ENCODE data around the gene LARP6.
"Not testable (repeated sequence)": the region's sequence is repeated elsewhere in the genome, so short reads cannot be mapped to it uniquely, and the experiment has no call there.

The LARP6 gene

DNA sequence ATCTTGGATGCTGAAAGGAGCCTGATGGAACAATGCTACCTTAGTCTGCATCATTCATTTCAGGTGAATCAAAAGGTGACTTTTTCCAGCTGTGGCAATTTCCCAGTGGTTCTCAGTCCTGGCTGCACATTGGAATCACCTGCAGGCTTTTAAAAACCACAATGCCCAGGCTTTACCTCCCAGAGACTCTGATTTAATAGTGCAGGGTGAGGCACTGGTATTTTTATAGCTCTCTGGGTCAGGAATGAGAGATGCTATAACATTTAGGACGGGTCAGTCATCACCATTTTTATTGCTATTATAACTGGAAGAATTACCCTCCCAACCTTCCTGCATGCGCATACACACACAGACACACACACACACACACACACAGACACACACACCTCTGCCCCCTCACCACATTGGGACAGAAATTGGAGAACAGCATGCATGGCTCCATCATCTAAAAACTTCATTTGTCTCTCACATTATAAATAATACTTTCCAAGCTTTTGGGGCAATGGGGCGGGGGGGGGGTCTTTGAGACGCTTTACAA, 41.1 kb downstream of the LARP6 start:
- Histone ChIP-seq H3K4me3 (ENCODE audit: low read depth, low read length) (no peak overlapping the region), H3K36me3 (replicated peaks) (no peaks in the 10 kb centered on the region), H3K27me3 (replicated peaks) (no peaks in the 10 kb centered on the region), H3K27ac (no peak overlapping the region)
- in situ Hi-C loops (cut with HindIII; ENCODE audit: low pct_ligation_motif_present, low sequenced_read_pairs), result no loop called here
- DNase-seq, result no peak
- no peak for TF ChIP-seq CTCF (IDR thresholded peaks at IDR 0.05; ENCODE audit: low read depth, low read length, missing control alignments)

- H3K27me3 ChIP-seq (replicated peaks), result no peaks in the 10 kb centered on the region
- no peak for DNase-seq
- no peaks in the 10 kb centered on the region for H3K36me3 ChIP-seq (replicated peaks)
- H3K4me3 ChIP-seq (ENCODE audit: low read depth, low read length), result no peak overlapping the region
- no peak overlapping the region for H3K27ac ChIP-seq
- TF ChIP-seq CTCF (IDR thresholded peaks at IDR 0.05; ENCODE audit: low read depth, low read length, missing control alignments), result no peak
- in situ Hi-C loops (cut with HindIII; ENCODE audit: low pct_ligation_motif_present, low sequenced_read_pairs), result no loop called here
Measured at GRCh38 chr15:70810916-70811578, 42.9 kb downstream of the LARP6 start.

DNA sequence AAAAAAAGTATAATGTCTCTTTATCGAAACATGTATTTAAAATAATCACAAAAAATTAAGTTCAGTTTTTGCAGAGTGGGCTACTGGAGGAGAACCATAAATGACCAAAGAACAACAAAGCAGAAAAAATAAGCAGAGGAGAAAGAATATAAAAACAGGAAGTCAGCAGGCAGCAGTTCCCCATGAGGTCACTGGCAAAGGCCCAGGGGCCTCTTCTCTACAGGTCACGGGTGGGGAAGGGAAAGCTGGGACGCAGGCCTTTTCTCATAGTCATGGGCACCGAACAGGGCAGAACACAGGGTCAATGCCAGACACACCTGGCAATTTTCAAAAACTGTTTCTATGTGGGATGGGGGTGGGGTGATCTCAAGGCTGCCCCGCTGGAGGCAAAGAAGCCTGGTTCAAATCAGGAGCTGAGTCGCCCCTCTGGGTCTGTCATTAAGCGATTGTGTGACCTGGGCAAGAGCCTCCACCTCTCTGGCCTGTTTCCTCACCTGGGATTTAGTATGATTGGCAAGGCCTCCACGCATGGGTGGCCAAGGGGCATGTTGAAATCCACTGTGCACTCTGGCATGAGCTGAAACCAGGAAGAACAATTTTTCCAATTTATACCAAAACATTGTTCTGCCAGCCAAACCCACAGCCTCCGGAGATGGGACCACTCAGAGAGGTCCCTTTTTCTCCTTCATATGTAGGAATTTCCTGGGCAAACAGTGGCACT, 46.8 kb downstream of the LARP6 start:
- TF ChIP-seq CTCF (IDR thresholded peaks at IDR 0.05; ENCODE audit: low read depth, low read length, missing control alignments), result no peak
- H3K36me3 ChIP-seq (replicated peaks), result no peaks in the 10 kb centered on the region
- no peaks in the 10 kb centered on the region for H3K27me3 ChIP-seq (replicated peaks)
- in situ Hi-C loops (cut with HindIII; ENCODE audit: low pct_ligation_motif_present, low sequenced_read_pairs), result no loop called here
- H3K4me3 ChIP-seq (ENCODE audit: low read depth, low read length), result no peak overlapping the region
- no peak for DNase-seq
- H3K27ac ChIP-seq, result peak overlapping the region; percentile 64

- H3K27ac ChIP-seq; H3K4me3 ChIP-seq (ENCODE audit: low read depth, low read length); H3K36me3 ChIP-seq (replicated peaks); in situ Hi-C loops (cut with HindIII; ENCODE audit: low pct_ligation_motif_present, low sequenced_read_pairs); H3K27me3 ChIP-seq (replicated peaks); DNase-seq: not testable (repeated sequence)
Measured at GRCh38 chr15:70804388-70804787, 49.6 kb downstream of the LARP6 start.

DNA sequence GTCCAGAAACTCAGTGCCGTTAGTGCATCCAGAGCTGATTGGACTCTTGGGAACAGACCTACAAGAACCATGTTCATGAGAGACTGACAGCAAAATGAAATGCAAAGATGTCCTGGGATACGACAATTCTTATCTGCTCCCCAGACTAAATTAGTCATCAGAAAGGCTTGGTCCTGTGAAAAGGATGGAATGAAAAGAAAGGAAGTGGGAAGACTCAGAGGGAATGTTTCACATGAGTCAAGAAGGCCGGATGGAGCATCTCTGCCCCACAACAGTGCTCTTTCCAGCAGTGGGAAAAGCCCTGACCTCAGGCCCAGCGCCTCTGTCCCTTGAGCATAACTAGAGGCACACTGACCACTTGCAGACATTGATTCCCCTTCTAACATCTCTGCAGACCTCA, 51.3 kb downstream of the LARP6 start:
- Histone ChIP-seq H3K4me3 (ENCODE audit: low read depth, low read length) (no peak overlapping the region), H3K27me3 (replicated peaks) (no peaks in the 10 kb centered on the region), H3K36me3 (replicated peaks) (no peaks in the 10 kb centered on the region), H3K27ac (peak overlapping the region; percentile 88)
- TF ChIP-seq CTCF (IDR thresholded peaks at IDR 0.05; ENCODE audit: low read depth, low read length, missing control alignments), result no peak
- in situ Hi-C loops (cut with HindIII; ENCODE audit: low pct_ligation_motif_present, low sequenced_read_pairs), result no loop called here
- DNase-seq, result peak; percentile 73

DNA sequence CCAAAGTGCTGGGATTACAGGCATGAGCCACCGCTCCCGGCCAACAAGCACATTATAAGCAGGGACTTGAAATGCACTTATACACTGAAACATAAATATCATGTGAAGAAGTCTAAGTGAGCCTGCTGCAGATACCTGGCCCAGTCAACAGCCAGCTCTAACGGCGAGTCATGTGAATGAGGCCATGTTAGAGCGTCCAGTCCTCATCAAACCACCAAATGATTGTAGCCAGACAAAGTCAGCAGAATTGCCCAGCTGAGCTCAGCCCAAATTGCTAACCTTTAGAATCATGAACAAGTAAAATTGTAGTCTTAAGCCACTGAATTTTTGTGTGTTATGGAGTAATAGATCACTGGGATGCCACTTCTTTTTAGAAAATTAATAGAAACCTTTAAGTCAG, 52.8 kb downstream of the LARP6 start:
- Histone ChIP-seq H3K4me3 (ENCODE audit: low read depth, low read length) (no peak overlapping the region), H3K27ac (peak overlapping the region; percentile 94), H3K27me3 (replicated peaks) (no peaks in the 10 kb centered on the region), H3K36me3 (replicated peaks) (no peaks in the 10 kb centered on the region)
- no peak for TF ChIP-seq CTCF (IDR thresholded peaks at IDR 0.05; ENCODE audit: low read depth, low read length, missing control alignments)
- no peak for DNase-seq
- in situ Hi-C loops (cut with HindIII; ENCODE audit: low pct_ligation_motif_present, low sequenced_read_pairs), result no loop called here
